Measurements from ENCODE around the gene MYOG. TPM values are rescaled to one million over a fixed set of nuclear protein-coding genes. Genes with fewer than 3 reads are reported as not detected.

Gene MYOG
- total RNA-seq, 1 donor from 2014 or later = not detected

DNA sequence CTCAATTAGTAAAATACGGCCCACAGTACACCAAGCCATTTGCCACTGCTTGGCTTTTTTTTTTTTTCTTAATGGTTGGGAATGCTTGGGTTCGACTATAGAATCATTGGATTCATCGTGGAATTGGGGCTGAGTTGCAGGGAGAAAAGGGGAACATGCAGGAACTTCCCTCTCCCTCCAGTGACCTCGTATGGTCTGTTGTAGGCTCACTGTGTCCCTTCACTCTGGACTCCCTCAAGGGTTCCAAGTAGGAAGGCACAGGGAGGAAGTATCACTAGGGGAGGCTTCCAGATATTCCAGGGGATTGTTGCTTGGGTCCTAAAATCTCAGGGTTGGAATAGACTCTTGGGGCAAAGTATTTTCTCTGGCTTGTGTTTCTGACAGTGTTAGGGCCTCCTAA, 35.0 kb downstream of the MYOG start:
- no peaks in the 10 kb centered on the region for H3K36me3 Mint-ChIP-seq (ENCODE audit: insufficient read depth)
- no peak for TF ChIP-seq CTCF (IDR thresholded peaks at IDR 0.05; ENCODE audit: unreplicated experiment)
- no peak for DNase-seq (ENCODE audit: low spot score, unreplicated experiment)
- no peak overlapping the region for H3K27ac Mint-ChIP-seq
- peaks cover 53% of the 10 kb centered on the region for H3K27me3 Mint-ChIP-seq
- no peaks in the 10 kb centered on the region for H3K9me3 Mint-ChIP-seq (ENCODE audit: low read depth)
- no peaks in the 10 kb centered on the region for H3K4me1 Mint-ChIP-seq (ENCODE audit: low read depth)
- H3K4me3 Mint-ChIP-seq (ENCODE audit: low read depth) = no peak overlapping the region

- Mint-ChIP-seq H3K9me3 (ENCODE audit: low read depth) (no peaks in the 10 kb centered on the region), H3K27ac (no peak overlapping the region), H3K36me3 (ENCODE audit: insufficient read depth) (no peaks in the 10 kb centered on the region), H3K4me3 (ENCODE audit: low read depth) (no peak overlapping the region), H3K27me3 (peaks cover 54% of the 10 kb centered on the region), H3K4me1 (ENCODE audit: low read depth) (no peaks in the 10 kb centered on the region)
- no peak for TF ChIP-seq CTCF (IDR thresholded peaks at IDR 0.05; ENCODE audit: unreplicated experiment)
- no peak for DNase-seq (ENCODE audit: low spot score, unreplicated experiment)
These were observed 36.1 kb downstream of the MYOG start for GRCh38 chr1:203049576-203050180.

DNA sequence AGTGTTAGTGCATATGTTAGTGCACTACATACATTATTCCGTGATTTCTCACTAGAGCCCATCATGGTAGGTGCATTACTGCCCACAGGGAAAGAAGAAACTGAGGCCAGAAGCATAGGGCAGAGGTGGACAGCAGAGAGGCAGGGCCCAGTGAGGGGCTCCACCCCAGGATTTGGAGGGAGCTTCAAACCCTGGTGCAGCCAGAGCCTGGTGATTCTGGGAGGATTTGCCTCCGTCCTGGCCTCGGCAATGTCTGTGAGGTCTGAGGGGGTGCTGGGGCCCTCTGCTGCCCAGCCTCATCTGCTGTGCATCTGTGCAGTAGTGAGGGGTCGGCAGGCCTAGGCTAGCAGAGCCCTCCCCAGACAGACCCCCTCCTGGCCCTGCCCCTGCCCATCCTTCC, 36.7 kb downstream of the MYOG start:
- Mint-ChIP-seq H3K27me3 (peaks cover 57% of the 10 kb centered on the region), H3K36me3 (ENCODE audit: insufficient read depth) (no peaks in the 10 kb centered on the region), H3K9me3 (ENCODE audit: low read depth) (no peaks in the 10 kb centered on the region), H3K4me1 (ENCODE audit: low read depth) (no peaks in the 10 kb centered on the region), H3K4me3 (ENCODE audit: low read depth) (no peak overlapping the region), H3K27ac (no peak overlapping the region)
- no peak for TF ChIP-seq CTCF (IDR thresholded peaks at IDR 0.05; ENCODE audit: unreplicated experiment)
- DNase-seq (ENCODE audit: low spot score, unreplicated experiment) = no peak

GRCh38 chr1:203048555-203049051, 37.2 kb downstream of the MYOG start:
- Mint-ChIP-seq H3K27ac (no peak overlapping the region), H3K27me3 (peaks cover 57% of the 10 kb centered on the region), H3K4me1 (ENCODE audit: low read depth) (no peaks in the 10 kb centered on the region), H3K9me3 (ENCODE audit: low read depth) (no peaks in the 10 kb centered on the region), H3K4me3 (ENCODE audit: low read depth) (no peak overlapping the region), H3K36me3 (ENCODE audit: insufficient read depth) (no peaks in the 10 kb centered on the region)
- TF ChIP-seq CTCF (IDR thresholded peaks at IDR 0.05; ENCODE audit: unreplicated experiment) = peak; percentile 35
- peak; percentile 36 for DNase-seq (ENCODE audit: low spot score, unreplicated experiment)

DNA sequence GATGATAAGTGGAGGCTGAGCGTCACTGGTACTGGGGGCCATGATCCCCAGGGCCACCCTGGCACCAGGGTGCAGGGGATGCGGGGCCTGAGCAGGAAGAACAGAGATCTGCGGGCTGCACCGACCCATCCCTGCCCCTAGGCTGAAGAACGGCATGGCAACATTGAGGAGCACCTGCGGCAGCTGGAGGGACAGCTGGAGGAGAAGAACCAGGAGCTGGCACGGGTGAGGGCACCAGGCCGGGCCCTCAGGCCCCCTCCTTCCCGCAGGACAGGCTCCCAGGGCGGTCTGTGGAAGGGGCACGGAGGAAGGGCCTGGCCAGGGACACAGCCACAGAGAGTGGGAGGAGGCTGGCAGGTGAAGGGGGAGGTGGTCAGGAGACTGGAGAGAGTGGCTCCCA, 37.7 kb downstream of the MYOG start:
- Mint-ChIP-seq H3K9me3 (ENCODE audit: low read depth) (no peaks in the 10 kb centered on the region), H3K4me1 (ENCODE audit: low read depth) (no peaks in the 10 kb centered on the region), H3K27ac (no peak overlapping the region), H3K4me3 (ENCODE audit: low read depth) (no peak overlapping the region), H3K27me3 (peaks cover 61% of the 10 kb centered on the region), H3K36me3 (ENCODE audit: insufficient read depth) (no peaks in the 10 kb centered on the region)
- DNase-seq (ENCODE audit: low spot score, unreplicated experiment) = no peak
- no peak for TF ChIP-seq CTCF (IDR thresholded peaks at IDR 0.05; ENCODE audit: unreplicated experiment)

Data from progenitor cell of endocrine pancreas (in vitro differentiated cells).